ENCODE measurements around the gene PFKFB2. TPM values are rescaled to one million over a fixed set of nuclear protein-coding genes. Genes with fewer than 3 reads are reported as not detected.

The PFKFB2 gene
- total RNA-seq, 6 experiments from 2014 or later: 2.9 to 6.1 (median 5.1) TPM

GRCh38 chr1:207063014-207063413 is 9.9 kb downstream of the PFKFB2 start:
- H3K9me3 ChIP-seq: no peaks in the 10 kb centered on the region
- ATAC-seq: no peak
- no peaks in the 10 kb centered on the region for H3K4me1 ChIP-seq
- H3K27ac ChIP-seq: no peak overlapping the region
- no peak overlapping the region for H3K4me3 ChIP-seq
- no peak for DNase-seq
- WGBS (ENCODE audit: insufficient coverage, low coverage, low lambda C conversion rate, missing lambda C conversion rate): 96% methylated on average over 4 of the region's 5 CpGs
- peaks cover 0 to 37% (median 8%) of the 10 kb centered on the region in 4 donors for H3K36me3 ChIP-seq
- no peak for TF ChIP-seq POLR2A (IDR thresholded peaks at IDR 0.05)
- no peak for TF ChIP-seq CTCF (IDR thresholded peaks at IDR 0.05)
- H3K27me3 ChIP-seq: no peaks in the 10 kb centered on the region
- intact Hi-C loops (cut with DNase I): no loop called here

- no peak overlapping the region for H3K27ac ChIP-seq
- TF ChIP-seq POLR2A (IDR thresholded peaks at IDR 0.05) (no peak), CTCF (IDR thresholded peaks at IDR 0.05) (no peak)
- peaks cover 0 to 41% (median 8%) of the 10 kb centered on the region in 4 donors for H3K36me3 ChIP-seq
Observed at GRCh38 chr1:207064561-207064960, 11.5 kb downstream of the PFKFB2 start.

GRCh38 chr1:207067185-207067584 is 14.1 kb downstream of the PFKFB2 start:
- Histone ChIP-seq H3K27ac (no peak overlapping the region), H3K27me3 (no peaks in the 10 kb centered on the region), H3K9me3 (no peaks in the 10 kb centered on the region), H3K4me1 (no peaks in the 10 kb centered on the region), H3K36me3 (peaks cover 0 to 38% (median 7%) of the 10 kb centered on the region in 4 donors), H3K4me3 (no peak overlapping the region)
- WGBS (ENCODE audit: insufficient coverage, low coverage, low lambda C conversion rate, missing lambda C conversion rate): 56% methylated on average over 3 of the region's 3 CpGs
- intact Hi-C loops (cut with DNase I): no loop called here
- ATAC-seq: no peak
- TF ChIP-seq CTCF (IDR thresholded peaks at IDR 0.05): no peak
- no peak for TF ChIP-seq POLR2A (IDR thresholded peaks at IDR 0.05)
- DNase-seq: no peak

More at GRCh38 chr1:207064561-207064960, 11.5 kb downstream of the PFKFB2 start:
- Histone ChIP-seq H3K4me3 (no peak overlapping the region), H3K4me1 (no peaks in the 10 kb centered on the region), H3K9me3 (no peaks in the 10 kb centered on the region), H3K27me3 (no peaks in the 10 kb centered on the region)
- WGBS (ENCODE audit: insufficient coverage, low coverage, low lambda C conversion rate, missing lambda C conversion rate): 90% methylated on average over 5 of the region's 8 CpGs
- intact Hi-C loops (cut with DNase I): no loop called here
- ATAC-seq: peak in 2 of 4 donors; percentile 13 to 70
- DNase-seq: no peak

GRCh38 chr1:207067665-207068064 is 14.6 kb downstream of the PFKFB2 start:
- no peaks in the 10 kb centered on the region for H3K9me3 ChIP-seq
- WGBS (ENCODE audit: insufficient coverage, low coverage, low lambda C conversion rate, missing lambda C conversion rate): 89% methylated on average over 4 of the region's 5 CpGs
- H3K36me3 ChIP-seq: peaks cover 0 to 33% (median 5%) of the 10 kb centered on the region in 4 donors
- intact Hi-C loops (cut with DNase I): no loop called here
- ATAC-seq (no peak), DNase-seq (no peak)
- TF ChIP-seq CTCF (IDR thresholded peaks at IDR 0.05) (no peak), POLR2A (IDR thresholded peaks at IDR 0.05) (no peak)
- no peaks in the 10 kb centered on the region for H3K4me1 ChIP-seq
- no peak overlapping the region for H3K27ac ChIP-seq
- H3K27me3 ChIP-seq: no peaks in the 10 kb centered on the region
- H3K4me3 ChIP-seq: no peak overlapping the region

- no peak for TF ChIP-seq CTCF (IDR thresholded peaks at IDR 0.05)
- no peak for TF ChIP-seq POLR2A (IDR thresholded peaks at IDR 0.05)
- Histone ChIP-seq H3K4me3 (no peak overlapping the region), H3K4me1 (no peaks in the 10 kb centered on the region), H3K27ac (no peak overlapping the region), H3K36me3 (peaks cover 0 to 30% (median 3%) of the 10 kb centered on the region in 4 donors), H3K9me3 (no peaks in the 10 kb centered on the region), H3K27me3 (no peaks in the 10 kb centered on the region)
- peak in 3 of 4 donors; percentile 26 to 40 (median 27) for ATAC-seq
- no peak for DNase-seq
- 71% methylated on average over 3 of the region's 3 CpGs for WGBS (ENCODE audit: insufficient coverage, low coverage, low lambda C conversion rate, missing lambda C conversion rate)
- intact Hi-C loops (cut with DNase I): no loop called here
Observed at GRCh38 chr1:207069061-207069460, 16.0 kb downstream of the PFKFB2 start.
